Glutamatergic neuron (in vitro differentiated cells): ENCODE results near the gene S100A2. TPM values are rescaled to one million over a fixed set of nuclear protein-coding genes. Genes with fewer than 3 reads are reported as not detected.
A peak's percentile ranks its signal among the peaks of the same experiment; 100 is the strongest.
"Not testable (repeated sequence)": the region's sequence is repeated elsewhere in the genome, so short reads cannot be mapped to it uniquely, and the experiment has no call there.

Source experiments
- DNase-seq: peaks from one replicate; pipeline ENCODE4 v3.0.0; 2022
- H3K27ac Mint-ChIP-seq: one replicate; pipeline ENCODE4 v1.8.0; 2020; ENCODE audit warnings: mild to moderate bottlenecking, mixed read lengths, inconsistent platforms; ENCODE audit not compliant: unreplicated experiment
- H3K27me3 Mint-ChIP-seq: one replicate; pipeline ENCODE4 v1.8.0; 2020; ENCODE audit warnings: mild to moderate bottlenecking, moderate library complexity, mixed read lengths, inconsistent platforms; ENCODE audit not compliant: unreplicated experiment
- H3K36me3 Mint-ChIP-seq: one replicate; pipeline ENCODE4 v1.8.0; 2020; ENCODE audit warnings: mild to moderate bottlenecking, mixed read lengths, inconsistent platforms; ENCODE audit not compliant: unreplicated experiment
- H3K4me1 Mint-ChIP-seq: one replicate; pipeline ENCODE4 v1.8.0; 2020; ENCODE audit warnings: mild to moderate bottlenecking, low read depth, mixed read lengths, inconsistent platforms; ENCODE audit not compliant: unreplicated experiment
- H3K4me3 Mint-ChIP-seq: one replicate; pipeline ENCODE4 v1.8.0; 2020; ENCODE audit warnings: mild to moderate bottlenecking, mixed read lengths, inconsistent platforms; ENCODE audit not compliant: unreplicated experiment
- H3K9me3 Mint-ChIP-seq: one replicate; pipeline ENCODE4 v1.8.0; 2020; ENCODE audit warnings: mild to moderate bottlenecking, moderate library complexity, mixed read lengths, inconsistent platforms; ENCODE audit not compliant: unreplicated experiment
- CTCF ChIP-seq: fragments of 200-600 bp; sonication (generic); IDR thresholded peaks from one replicate; pipeline ENCODE4 v1.5.0; 2021; ENCODE audit not compliant: partially characterized antibody, unreplicated experiment
- total RNA-seq: library from RNA; stranded (reverse); fragmentation: NEBNext Ultra II Directional; extraction: Animal tissue kit (Norgen Biotek cat#: 25700); gene quantifications from one replicate; pipeline ENCODE4 v1.2.1, GENCODE V29; 2021; ENCODE audit not compliant: unreplicated experiment

S100A2 gene
- total RNA-seq, 1 donor from 2014 or later, result 1.1 TPM

GRCh38 chr1:153566414-153567371 lies 1.0 kb upstream of the S100A2 start:
- H3K9me3 Mint-ChIP-seq, result peaks cover 8% of the 10 kb centered on the region
- H3K27me3 Mint-ChIP-seq, result peaks cover 10% of the 10 kb centered on the region
- TF ChIP-seq CTCF, result no peak
- peak overlapping the region; percentile 87 for H3K27ac Mint-ChIP-seq
- peaks cover 30% of the 10 kb centered on the region for H3K4me1 Mint-ChIP-seq
- peak; percentile 60 for DNase-seq
- H3K4me3 Mint-ChIP-seq, result no peak overlapping the region
- no peaks in the 10 kb centered on the region for H3K36me3 Mint-ChIP-seq

- DNase-seq, result peak; percentile 37
- H3K4me1 Mint-ChIP-seq, result peaks cover 28% of the 10 kb centered on the region
- no peak overlapping the region for H3K4me3 Mint-ChIP-seq
- H3K27ac Mint-ChIP-seq, result no peak overlapping the region
- H3K27me3 Mint-ChIP-seq, result peaks cover 11% of the 10 kb centered on the region
- no peak for TF ChIP-seq CTCF
- H3K36me3 Mint-ChIP-seq, result no peaks in the 10 kb centered on the region
- peaks cover 7% of the 10 kb centered on the region for H3K9me3 Mint-ChIP-seq
These were observed 1.7 kb downstream of the S100A2 start for GRCh38 chr1:153563991-153564390.

- H3K9me3 Mint-ChIP-seq, result peaks cover 7% of the 10 kb centered on the region
- H3K27ac Mint-ChIP-seq, result peak overlapping the region; percentile 43
- H3K27me3 Mint-ChIP-seq, result peaks cover 11% of the 10 kb centered on the region
- no peak overlapping the region for H3K4me3 Mint-ChIP-seq
- peaks cover 24% of the 10 kb centered on the region for H3K4me1 Mint-ChIP-seq
- TF ChIP-seq CTCF, result no peak
- DNase-seq, result no peak
- H3K36me3 Mint-ChIP-seq, result no peaks in the 10 kb centered on the region
These were observed 2.2 kb downstream of the S100A2 start for GRCh38 chr1:153563483-153563901.

GRCh38 chr1:153562021-153562420 lies 3.6 kb downstream of the S100A2 start:
- H3K4me1 Mint-ChIP-seq, result peaks cover 14% of the 10 kb centered on the region
- not testable (repeated sequence) for H3K9me3 Mint-ChIP-seq, H3K27me3 Mint-ChIP-seq, DNase-seq, H3K27ac Mint-ChIP-seq, H3K4me3 Mint-ChIP-seq, H3K36me3 Mint-ChIP-seq

GRCh38 chr1:153561466-153561985 lies 4.1 kb downstream of the S100A2 start:
- Mint-ChIP-seq H3K4me3 (no peak overlapping the region), H3K27me3 (peaks cover 7% of the 10 kb centered on the region), H3K27ac (no peak overlapping the region)

More at GRCh38 chr1:153561466-153561985, 4.1 kb downstream of the S100A2 start:
- no peak for DNase-seq
- no peaks in the 10 kb centered on the region for H3K36me3 Mint-ChIP-seq
- no peak for TF ChIP-seq CTCF
- H3K9me3 Mint-ChIP-seq, result peaks cover 6% of the 10 kb centered on the region
- peaks cover 11% of the 10 kb centered on the region for H3K4me1 Mint-ChIP-seq
